ENCODE measurements around the gene C1QTNF4. TPM values are rescaled to one million over a fixed set of nuclear protein-coding genes. Genes with fewer than 3 reads are reported as not detected.

C1QTNF4 gene
- total RNA-seq, 1 experiment from 2014 or later = 5.7 TPM

DNA sequence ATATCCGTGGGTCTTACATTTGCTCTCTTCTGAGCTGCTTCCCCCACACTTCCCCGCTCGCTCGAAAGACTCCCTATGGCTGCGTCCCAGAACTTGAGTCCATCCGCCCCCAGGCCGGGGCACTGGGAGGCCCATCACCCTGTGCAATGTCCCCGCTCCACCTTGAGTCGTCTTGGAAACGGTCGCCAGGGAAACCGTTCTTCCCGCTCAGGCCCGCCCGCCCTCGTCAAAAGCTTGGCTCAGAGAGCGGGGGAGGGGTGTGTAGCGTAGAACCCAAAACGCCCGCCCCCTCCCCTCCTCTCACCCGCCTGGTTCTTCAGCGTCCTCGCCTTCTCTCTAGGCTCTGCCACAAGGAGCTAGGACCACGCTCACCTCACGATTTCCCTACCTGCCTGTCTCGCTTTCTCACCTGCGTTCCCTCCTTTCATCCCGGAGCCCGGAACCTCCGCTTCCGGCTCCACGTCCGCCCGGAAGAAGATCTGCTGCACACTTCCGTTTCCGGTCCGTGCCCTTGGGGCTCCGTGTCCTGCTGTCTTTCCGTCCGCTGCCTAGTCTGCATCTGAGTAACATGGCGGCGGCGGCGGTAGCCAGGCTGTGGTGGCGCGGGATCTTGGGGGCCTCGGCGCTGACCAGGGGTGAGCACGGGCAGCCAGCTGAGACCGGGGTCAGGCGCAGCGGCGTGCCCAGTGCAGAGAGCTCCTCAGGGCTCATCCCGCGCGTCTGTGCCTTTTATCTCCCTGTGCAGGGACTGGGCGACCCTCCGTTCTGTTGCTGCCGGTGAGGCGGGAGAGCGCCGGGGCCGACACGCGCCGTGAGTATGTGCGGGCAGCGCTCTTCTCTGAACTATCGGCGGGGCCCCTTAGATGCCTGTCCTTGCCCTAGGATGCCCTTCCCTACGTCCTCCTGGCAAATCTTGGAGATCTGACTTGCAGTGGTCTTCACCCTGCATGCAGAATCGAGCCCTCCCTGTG is 15.4 kb downstream of the C1QTNF4 start, which contains the start of the genes KBTBD4 and NDUFS3:
KBTBD4 (minus strand) TSS at position 447 of the 971 bp plus-strand sequence; CDS start at position 428, 19 bp downstream.
NDUFS3 (plus strand) TSS at position 551 of the 971 bp plus-strand sequence; CDS start at position 569, 18 bp downstream.
- Histone ChIP-seq H2BK15ac (ENCODE audit: low read depth, low read length) (0 out of 2 replicates have a peak within 1 kb of the TSS, but pooled peaks have one; percentile 9), H3K14ac (ENCODE audit: insufficient read depth, low read length) (peak within 1 kb of the TSS; percentile 99), H3K18ac (ENCODE audit: insufficient read length, low read depth, low read length) (peak within 1 kb of the TSS; percentile 99), H2AFZ (ENCODE audit: low read length) (peak within 1 kb of the TSS; percentile 84), H4K20me1 (ENCODE audit: control insufficient read depth, insufficient read depth, insufficient read length) (no peaks in the 10 kb centered on the region), H4K5ac (ENCODE audit: insufficient read length, low read depth, low read length) (peak within 1 kb of the TSS; percentile 37), H4K8ac (replicated peaks; ENCODE audit: insufficient read length, low read depth, low read length) (peak within 1 kb of the TSS; percentile 37), H2BK20ac (ENCODE audit: low read depth, low read length, poor library complexity, severe bottlenecking) (no peak within 1 kb of the TSS), H3K79me1 (ENCODE audit: insufficient read depth, low read depth, low read length, poor library complexity, severe bottlenecking) (peaks cover 6% of the 10 kb centered on the region), H2BK5ac (ENCODE audit: insufficient read length, low read length) (peak within 1 kb of the TSS; percentile 94), H3K23me2 (ENCODE audit: insufficient read length, low read depth, low read length, poor library complexity, severe bottlenecking) (peaks cover 4% of the 10 kb centered on the region), H3T11ph (ENCODE audit: low read length) (no peak within 1 kb of the TSS), H3K9ac (ENCODE audit: extremely low read depth, insufficient read length, low read length) (peak within 1 kb of the TSS; percentile 94), H2BK12ac (ENCODE audit: insufficient read length, low read depth, low read length) (no peak within 1 kb of the TSS), H2BK120ac (ENCODE audit: low read depth, low read length, poor library complexity, severe bottlenecking) (no peak within 1 kb of the TSS), H2AK5ac (ENCODE audit: insufficient read length, low read length) (no peak within 1 kb of the TSS), H3K9me3 (ENCODE audit: control insufficient read depth, low read depth, low read length) (no peaks in the 10 kb centered on the region), H3K56ac (ENCODE audit: insufficient read length, low read depth, low read length) (no peak within 1 kb of the TSS), H3K27me3 (ENCODE audit: insufficient read depth, low read length) (no peaks in the 10 kb centered on the region), H3K4me1 (ENCODE audit: insufficient read depth, low read length) (peaks cover 5% of the 10 kb centered on the region), H3K27ac (ENCODE audit: insufficient read length, low read depth, low read length) (peak within 1 kb of the TSS; percentile 75), H3K23ac (ENCODE audit: insufficient read length, low read depth, low read length) (no peak within 1 kb of the TSS), H3K79me2 (ENCODE audit: insufficient read depth, low read length) (peaks cover 7% of the 10 kb centered on the region; the same call in 1 of the 2 replicates), H3K4me2 (ENCODE audit: insufficient read depth, insufficient read length, low read length) (peak within 1 kb of the TSS; percentile 98), H3K4ac (ENCODE audit: low read depth, low read length) (no peak within 1 kb of the TSS; the same call in 1 of the 2 replicates), H4K91ac (ENCODE audit: insufficient read length, low read depth, low read length) (no peak within 1 kb of the TSS)
- peak; percentile 92 for DNase-seq
- Mint-ChIP-seq H3K27me3 (ENCODE audit: low read depth) (no peaks in the 10 kb centered on the region), H3K4me3 (peak within 1 kb of the TSS; percentile 94 to 100), H3K27ac (peak within 1 kb of the TSS; percentile 100), H3K4me1 (peaks cover 18 to 21% of the 10 kb centered on the region in 2 experiments), H3K9me3 (peaks cover 0 to 3% of the 10 kb centered on the region in 2 experiments; a peak in 2 of 5 replicates), H3K36me3 (ENCODE audit: insufficient read depth in 1 of 3, low read depth in 3 of 3) (peaks cover 42 to 77% (median 72%) of the 10 kb centered on the region in 3 experiments)
- TF ChIP-seq, protein P1, sequence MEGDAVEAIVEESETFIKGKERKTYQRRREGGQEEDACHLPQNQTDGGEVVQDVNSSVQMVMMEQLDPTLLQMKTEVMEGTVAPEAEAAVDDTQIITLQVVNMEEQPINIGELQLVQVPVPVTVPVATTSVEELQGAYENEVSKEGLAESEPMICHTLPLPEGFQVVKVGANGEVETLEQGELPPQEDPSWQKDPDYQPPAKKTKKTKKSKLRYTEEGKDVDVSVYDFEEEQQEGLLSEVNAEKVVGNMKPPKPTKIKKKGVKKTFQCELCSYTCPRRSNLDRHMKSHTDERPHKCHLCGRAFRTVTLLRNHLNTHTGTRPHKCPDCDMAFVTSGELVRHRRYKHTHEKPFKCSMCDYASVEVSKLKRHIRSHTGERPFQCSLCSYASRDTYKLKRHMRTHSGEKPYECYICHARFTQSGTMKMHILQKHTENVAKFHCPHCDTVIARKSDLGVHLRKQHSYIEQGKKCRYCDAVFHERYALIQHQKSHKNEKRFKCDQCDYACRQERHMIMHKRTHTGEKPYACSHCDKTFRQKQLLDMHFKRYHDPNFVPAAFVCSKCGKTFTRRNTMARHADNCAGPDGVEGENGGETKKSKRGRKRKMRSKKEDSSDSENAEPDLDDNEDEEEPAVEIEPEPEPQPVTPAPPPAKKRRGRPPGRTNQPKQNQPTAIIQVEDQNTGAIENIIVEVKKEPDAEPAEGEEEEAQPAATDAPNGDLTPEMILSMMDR (conservative IDR thresholded peaks at IDR 0.05) = no peak
- WGBS (ENCODE audit: extremely low coverage, insufficient read length, low lambda C conversion rate) = no CpG with 5 or more reads among the region's 72 CpGs

All from H9 (cell line).